Heart left ventricle (tissue), 16 donors: ENCODE results near the gene EMC1. TPM values are rescaled to one million over a fixed set of nuclear protein-coding genes. Genes with fewer than 3 reads are reported as not detected.
A peak's percentile ranks its signal among the peaks of the same experiment; 100 is the strongest.

Source experiments
- ATAC-seq, 4 donors: fragments of 200-7000 bp; cut with Tn5 transposase; one replicate each; pipeline ENCODE4 v1.9.1; 2020 to 2022; ENCODE audit warnings: moderate library complexity in 4 of 4, mild to moderate bottlenecking in 3 of 4, moderate number of reproducible peaks in 1 of 4
- DNase-seq, 5 donors: peaks; one replicate each; pipeline ENCODE4 v3.0.0-alpha.2; 2020
- H3K27ac ChIP-seq, 12 donors: fragments of 200-600 bp; sonication (generic) in 4 of 12; one replicate each; pipeline versions ENCODE4 v1.5.0 to v1.8.0; 2016 to 2022; ENCODE audit warnings: mild to moderate bottlenecking in 2 of 12
- H3K27me3 ChIP-seq, 9 donors: fragments of 200-600 bp; sonication (generic) in 2 of 9; one replicate each; pipeline versions ENCODE4 v1.5.1 to v1.8.0; 2016 to 2022; ENCODE audit warnings: mild to moderate bottlenecking in 3 of 9
- H3K36me3 ChIP-seq, 9 donors: fragments of 200-600 bp; sonication (generic) in 2 of 9; one replicate each; pipeline versions ENCODE4 v1.5.0 to v1.8.0; 2018 to 2022; ENCODE audit warnings: mild to moderate bottlenecking in 2 of 9
- H3K4me1 ChIP-seq, 12 donors: fragments of 200-600 bp; sonication (generic) in 4 of 12; one replicate each; pipeline versions ENCODE4 v1.5.0 to v1.8.0; 2016 to 2022; ENCODE audit warnings: mild to moderate bottlenecking in 3 of 12
- H3K4me3 ChIP-seq, 12 donors: fragments of 200-600 bp; sonication (generic) in 4 of 12; one replicate each; pipeline versions ENCODE4 v1.5.0 to v1.8.0; 2017 to 2022; ENCODE audit warnings: mild to moderate bottlenecking in 9 of 12, moderate library complexity in 4 of 12
- H3K9me3 ChIP-seq, 12 donors: fragments of 200-600 bp; sonication (generic) in 4 of 12; one replicate each; pipeline versions ENCODE4 v1.5.0 to v1.8.0; 2016 to 2022; ENCODE audit warnings: mild to moderate bottlenecking in 1 of 12
- POLR2A ChIP-seq, 2 donors: fragments of 450-650 bp; IDR thresholded peaks; one replicate each; pipeline ENCODE4 v1.6.1; 2017; ENCODE audit warnings: antibody characterized with exemption in 2 of 2, mild to moderate bottlenecking in 2 of 2, moderate library complexity in 2 of 2
- WGBS, 4 donors: extraction: QIAGEN DNeasy Blood & Tissue Kit in 2 of 4; methylation state at CpG; one replicate each; pipeline versions ENCODE4 v1.1.5 to v1.1.7; 2013 to 2018; 5-methylcytosine and 5-hydroxymethylcytosine counted together
- intact Hi-C, 10 donors: fragments of 100-400 bp; cut with DNase I; formaldehyde crosslinking; loops; one replicate each; pipeline versions ENCODE4 v1.11.1 to v1.14.2; 2022
- polyA plus RNA-seq, 2 donors: library from polyadenylated mRNA; stranded (reverse); fragments of 200-250 nt; gene quantifications; one replicate each; pipeline ENCODE4 v1.2.3, GENCODE V29; 2013
- total RNA-seq, 9 donors: library from RNA; depleted of rRNA in 2 of 9; stranded (reverse); fragments of >200 nt in 2 of 9; fragmentation: NEBNext Ultra II Directional in 3 of 9; extraction: Animal tissue kit (Norgen Biotek cat#: 25700) in 3 of 9; gene quantifications; one replicate each; pipeline versions ENCODE4 v1.1.0 to v1.2.4, GENCODE V29; 2016 to 2023
- TF ChIP-seq, protein P1 (sequence below), 12 donors: fragments of 200-600 bp; sonication (generic) in 4 of 12; IDR thresholded peaks; one replicate each; pipeline versions ENCODE4 v1.5.0 to v1.8.0; 2018 to 2022; ENCODE audit warnings: antibody characterized with exemption in 12 of 12, mild to moderate bottlenecking in 5 of 12
- donor health status: ischemic (EF 13 %, LVEDD 7.1; RV severe dilation, severe dysfunction).
- donor health status: healthy with polysubstance abuse.
- donor health status: DM: no; HTN: yes; CAD: no.
- donor health status: DM: no; HTN: no; CAD: no.
- donor health status: ischemic (EF 25% LVEDD 6.9; RV normal size, moderate dysfunction).
- donor health status: ischemic (EF 25% LVEDD 5.7; RV mildly dilated, moderate dysfunction).
- donor health status: healthy.
- donor health status: DM: yes; HTN: yes; CAD: no.
- donor health status: ischemic (EF 35%, LVEDD 5.7; RV mildly dilated, moderate dysfunction).
- donor health status: nonischemic (EF 11% LVEDD 7.7; RV severe dilation, severe dysfunction).
- donor health status: DM: yes; HTN: yes; CAD: no.
- donor health status: PGD.
- donor health status: ischemic (EF 29% LVEDD 5.4; RV normal size, mild dysfunction).
- donor health status: nonischemic (EF 23%, LVEDD 6.1; RV moderate dilation, normal function).

Gene EMC1
- total and polyA plus RNA-seq, 11 donors, result 10.1 to 54.5 (median 28.9) TPM

DNA sequence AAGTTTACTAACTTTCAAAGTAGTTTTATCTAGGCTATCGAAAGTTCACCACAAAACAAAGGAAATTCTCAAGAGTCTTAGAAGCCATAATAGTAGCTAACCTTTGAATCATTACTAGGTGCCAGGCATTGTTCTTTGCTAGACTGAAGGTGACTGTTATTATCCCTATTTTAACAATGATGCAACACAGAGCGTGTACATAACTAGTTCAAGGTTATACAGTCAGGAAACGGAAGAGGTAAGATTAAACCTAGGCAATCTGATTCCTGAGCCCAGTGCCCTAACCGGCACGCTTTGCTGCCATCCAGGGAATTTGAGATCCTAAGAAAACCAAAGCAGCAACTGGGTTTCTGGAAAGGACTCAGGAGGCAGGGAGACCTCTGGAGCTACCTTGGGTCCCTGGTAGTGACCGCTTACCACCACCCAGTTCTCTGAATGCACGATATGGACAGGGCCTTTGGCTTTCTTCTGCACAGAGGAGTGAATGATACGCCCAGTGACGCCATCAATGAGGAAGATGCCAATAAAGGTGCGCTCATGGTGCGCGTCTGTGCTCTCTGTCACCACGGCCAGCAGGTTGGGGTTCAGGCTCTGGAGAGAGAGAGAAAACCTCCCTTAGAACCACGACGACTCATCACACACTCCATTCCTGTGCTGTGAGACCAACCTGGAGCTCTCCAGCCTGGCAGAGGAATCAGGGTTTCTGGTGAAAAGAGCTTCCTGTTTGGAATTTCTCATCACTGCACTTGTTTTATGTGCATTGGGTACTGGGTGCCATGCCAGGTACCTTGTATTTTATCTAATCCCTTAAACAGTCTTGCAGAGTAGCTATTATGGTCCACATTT is 28.1 kb downstream of the EMC1 start:
- Histone ChIP-seq H3K4me3 (no peak overlapping the region), H3K9me3 (no peaks in the 10 kb centered on the region), H3K36me3 (peaks cover 0 to 100% (median 94%) of the 10 kb centered on the region in 9 donors), H3K4me1 (peaks cover 0 to 14% (median 0%) of the 10 kb centered on the region in 12 donors), H3K27me3 (no peaks in the 10 kb centered on the region), H3K27ac (no peak overlapping the region)
- ATAC-seq, result no peak
- 85 to 89% (median 86%) methylated on average over 15 of the region's 15 CpGs for WGBS, 4 donors
- no peak for TF ChIP-seq POLR2A (IDR thresholded peaks at IDR 0.05)
- TF ChIP-seq, protein P1, sequence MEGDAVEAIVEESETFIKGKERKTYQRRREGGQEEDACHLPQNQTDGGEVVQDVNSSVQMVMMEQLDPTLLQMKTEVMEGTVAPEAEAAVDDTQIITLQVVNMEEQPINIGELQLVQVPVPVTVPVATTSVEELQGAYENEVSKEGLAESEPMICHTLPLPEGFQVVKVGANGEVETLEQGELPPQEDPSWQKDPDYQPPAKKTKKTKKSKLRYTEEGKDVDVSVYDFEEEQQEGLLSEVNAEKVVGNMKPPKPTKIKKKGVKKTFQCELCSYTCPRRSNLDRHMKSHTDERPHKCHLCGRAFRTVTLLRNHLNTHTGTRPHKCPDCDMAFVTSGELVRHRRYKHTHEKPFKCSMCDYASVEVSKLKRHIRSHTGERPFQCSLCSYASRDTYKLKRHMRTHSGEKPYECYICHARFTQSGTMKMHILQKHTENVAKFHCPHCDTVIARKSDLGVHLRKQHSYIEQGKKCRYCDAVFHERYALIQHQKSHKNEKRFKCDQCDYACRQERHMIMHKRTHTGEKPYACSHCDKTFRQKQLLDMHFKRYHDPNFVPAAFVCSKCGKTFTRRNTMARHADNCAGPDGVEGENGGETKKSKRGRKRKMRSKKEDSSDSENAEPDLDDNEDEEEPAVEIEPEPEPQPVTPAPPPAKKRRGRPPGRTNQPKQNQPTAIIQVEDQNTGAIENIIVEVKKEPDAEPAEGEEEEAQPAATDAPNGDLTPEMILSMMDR (IDR thresholded peaks at IDR 0.05), result no peak
- intact Hi-C loops, result loop anchor here in 1 of 10 donors (5.0 kb wide), 1 partner anchor 41 kb away; no protein-coding TSS in a partner anchor
- DNase-seq, result no peak

DNA sequence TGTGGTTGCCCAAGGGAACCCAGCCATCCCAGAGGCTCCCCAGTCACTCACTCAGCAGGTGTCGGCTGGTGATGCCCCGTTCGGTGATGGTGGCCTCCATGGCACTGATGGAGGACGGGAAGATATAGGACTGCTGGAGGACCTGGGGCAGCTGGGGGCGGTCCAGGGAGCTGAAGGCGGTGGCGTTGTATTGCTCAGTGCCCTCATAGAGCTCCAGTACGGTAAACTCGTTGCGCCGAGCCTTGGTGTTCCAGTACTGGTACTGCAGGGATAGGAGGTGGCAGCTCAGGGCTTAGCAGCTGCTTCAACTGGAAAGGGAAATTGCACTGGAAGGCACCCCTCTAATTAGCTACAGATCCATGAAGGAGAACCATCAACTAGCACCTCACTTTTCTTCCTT is 28.8 kb downstream of the EMC1 start:
- intact Hi-C loops, result loop anchor here in 1 of 10 donors (5.0 kb wide), 1 partner anchor 40 kb away; no protein-coding TSS in a partner anchor
- Histone ChIP-seq H3K27me3 (no peaks in the 10 kb centered on the region), H3K4me3 (no peak overlapping the region), H3K9me3 (no peaks in the 10 kb centered on the region), H3K4me1 (peaks cover 0 to 14% (median 0%) of the 10 kb centered on the region in 12 donors), H3K36me3 (peaks cover 0 to 100% (median 97%) of the 10 kb centered on the region in 9 donors), H3K27ac (no peak overlapping the region)
- 91 to 98% (median 95%) methylated on average over 8 to 11 of the region's 11 CpGs for WGBS, 4 donors
- TF ChIP-seq, protein P1 (IDR thresholded peaks at IDR 0.05), result no peak
- no peak for TF ChIP-seq POLR2A (IDR thresholded peaks at IDR 0.05)
- DNase-seq (no peak), ATAC-seq (no peak)

DNA sequence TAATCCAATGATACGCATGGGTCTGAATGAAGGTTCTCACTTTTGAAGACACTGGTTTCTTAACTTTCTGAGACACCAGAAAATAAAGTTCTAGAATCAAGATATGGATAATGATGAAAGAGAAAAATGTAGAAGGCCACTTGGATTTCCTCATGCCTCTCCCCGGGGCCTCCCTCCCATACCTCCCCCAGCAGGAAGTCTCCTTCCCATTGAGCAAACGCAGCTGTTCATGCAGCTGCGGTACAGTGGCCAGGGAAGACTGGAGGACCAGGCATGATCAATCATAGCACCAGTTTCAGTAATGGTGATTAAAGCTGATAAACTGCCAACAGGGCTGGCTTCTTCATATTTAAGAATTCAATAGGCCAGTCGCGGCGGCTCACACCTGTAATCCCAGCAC is 30.3 kb downstream of the EMC1 start:
- Histone ChIP-seq H3K4me3 (no peak overlapping the region), H3K4me1 (peaks cover 0 to 14% (median 0%) of the 10 kb centered on the region in 12 donors), H3K27ac (peak overlapping the region in 2 of 12 donors; percentile 13 to 39), H3K9me3 (no peaks in the 10 kb centered on the region), H3K36me3 (peaks cover 0 to 100% (median 97%) of the 10 kb centered on the region in 9 donors), H3K27me3 (no peaks in the 10 kb centered on the region)
- DNase-seq, result peak in 2 of 5 donors; percentile 39 to 41
- WGBS, 4 donors, result 61 to 72% (median 68%) methylated on average over 7 of the region's 7 CpGs
- ATAC-seq, result peak in 3 of 4 donors; percentile 65 to 81 (median 65)
- TF ChIP-seq, protein P1 (IDR thresholded peaks at IDR 0.05), result no peak
- TF ChIP-seq POLR2A (IDR thresholded peaks at IDR 0.05), result no peak
- intact Hi-C loops, result loop anchor here in 1 of 10 donors (5.0 kb wide), 1 partner anchor 39 kb away; no protein-coding TSS in a partner anchor
